Stimulated activated CD8-positive, alpha-beta memory T cell treated with anti-CD3 and anti-CD28 coated beads, Interleukin-4, amount 100 ng/mL, for 4 hours (primary cell): ENCODE results near the gene DLAT.
"Not testable (repeated sequence)": the region's sequence is repeated elsewhere in the genome, so short reads cannot be mapped to it uniquely, and the experiment has no call there.

ENCODE experiments used
- DNase-seq, 2 donors: peaks; one replicate each; pipeline ENCODE4 v3.0.0-alpha.2; 2020; ENCODE audit warnings: low read depth in 2 of 2, low spot score in 1 of 2

The DLAT gene

DNA sequence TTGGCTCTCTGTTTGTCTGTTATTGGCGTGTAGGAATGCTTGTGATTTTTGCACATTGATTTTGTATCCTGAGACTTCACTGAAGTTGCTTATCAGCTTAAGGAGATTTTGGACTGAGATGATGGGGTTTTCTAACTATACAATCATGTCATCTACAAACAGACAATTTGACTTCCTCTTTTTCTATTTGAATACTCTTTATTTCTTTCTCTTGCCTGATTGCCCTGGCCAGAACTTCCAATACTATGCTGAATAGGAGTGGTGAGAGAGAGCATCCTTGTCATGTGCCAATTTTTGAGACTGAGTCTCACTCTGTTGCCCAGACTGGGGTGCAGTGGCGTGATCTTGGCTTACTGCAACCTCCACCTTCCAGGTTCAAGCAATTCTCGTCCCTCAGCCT, 23.0 kb downstream of the DLAT start:
- not testable (repeated sequence) for DNase-seq

DNA sequence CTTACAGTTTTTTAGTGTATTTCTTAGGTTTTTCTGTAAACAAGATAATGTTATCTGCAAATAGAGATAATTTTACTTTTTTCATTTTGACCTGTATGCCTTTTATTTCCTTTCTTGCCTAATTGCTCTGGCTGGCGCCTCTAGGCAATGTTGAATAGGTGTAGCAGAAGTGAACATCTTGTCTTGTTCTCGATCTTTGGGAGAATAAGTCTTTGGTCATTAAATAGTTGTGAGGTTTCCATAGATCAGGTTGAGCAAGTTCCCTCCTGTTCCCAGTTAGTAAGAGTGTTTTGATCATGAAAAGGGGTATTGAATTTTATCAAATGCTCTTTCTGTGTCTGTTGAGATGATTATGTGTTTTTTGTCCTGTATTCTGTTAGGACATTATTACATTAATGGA, 24.6 kb downstream of the DLAT start:
- DNase-seq = no peak

GRCh38 chr11:112050721-112051120, 25.5 kb downstream of the DLAT start:
- DNase-seq = no peak

- no peak for DNase-seq
These were observed 26.6 kb downstream of the DLAT start for GRCh38 chr11:112051768-112052167.

DNA sequence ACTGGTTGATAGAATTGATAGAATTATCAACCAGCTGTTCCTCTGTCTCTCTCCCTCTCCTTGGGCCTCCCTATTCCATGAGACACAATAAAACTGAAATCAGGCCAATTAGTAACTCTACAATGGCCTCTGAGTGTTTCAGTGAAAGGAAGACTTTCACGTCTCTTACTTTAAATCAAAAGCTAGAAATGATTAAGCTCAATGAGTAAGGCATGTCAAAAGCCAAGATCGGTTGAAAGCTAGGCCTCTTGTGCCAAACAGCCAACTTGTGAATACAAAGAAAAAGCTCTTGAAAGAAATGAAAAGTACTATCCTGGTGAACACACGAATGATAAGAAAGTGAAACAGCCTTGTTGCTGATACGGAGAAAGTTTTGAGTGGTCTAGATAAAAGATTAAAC, 32.0 kb downstream of the DLAT start:
- DNase-seq = no peak

GRCh38 chr11:112058103-112058502, 32.9 kb downstream of the DLAT start:
- no peak for DNase-seq

- DNase-seq = no peak
These were observed 37.7 kb downstream of the DLAT start for GRCh38 chr11:112062923-112063322.

- peak; percentile 63 to 73 for DNase-seq
These were observed 49.0 kb downstream of the DLAT start, which contains the start of the genes NKAPD1 and PIH1D2 for GRCh38 chr11:112073941-112074811. Gene NKAPD1, plus strand, starts transcription at chr11:112074299. Its CDS starts 1,276 bp downstream, at chr11:112075575. Gene PIH1D2, minus strand, starts transcription at chr11:112074017. Its CDS starts 843 bp downstream, at chr11:112073174.

- no peak for DNase-seq
These were observed 57.5 kb downstream of the DLAT start for GRCh38 chr11:112082729-112083128.

GRCh38 chr11:112085822-112086421, 60.7 kb downstream of the DLAT start:
- no peak for DNase-seq

DNA sequence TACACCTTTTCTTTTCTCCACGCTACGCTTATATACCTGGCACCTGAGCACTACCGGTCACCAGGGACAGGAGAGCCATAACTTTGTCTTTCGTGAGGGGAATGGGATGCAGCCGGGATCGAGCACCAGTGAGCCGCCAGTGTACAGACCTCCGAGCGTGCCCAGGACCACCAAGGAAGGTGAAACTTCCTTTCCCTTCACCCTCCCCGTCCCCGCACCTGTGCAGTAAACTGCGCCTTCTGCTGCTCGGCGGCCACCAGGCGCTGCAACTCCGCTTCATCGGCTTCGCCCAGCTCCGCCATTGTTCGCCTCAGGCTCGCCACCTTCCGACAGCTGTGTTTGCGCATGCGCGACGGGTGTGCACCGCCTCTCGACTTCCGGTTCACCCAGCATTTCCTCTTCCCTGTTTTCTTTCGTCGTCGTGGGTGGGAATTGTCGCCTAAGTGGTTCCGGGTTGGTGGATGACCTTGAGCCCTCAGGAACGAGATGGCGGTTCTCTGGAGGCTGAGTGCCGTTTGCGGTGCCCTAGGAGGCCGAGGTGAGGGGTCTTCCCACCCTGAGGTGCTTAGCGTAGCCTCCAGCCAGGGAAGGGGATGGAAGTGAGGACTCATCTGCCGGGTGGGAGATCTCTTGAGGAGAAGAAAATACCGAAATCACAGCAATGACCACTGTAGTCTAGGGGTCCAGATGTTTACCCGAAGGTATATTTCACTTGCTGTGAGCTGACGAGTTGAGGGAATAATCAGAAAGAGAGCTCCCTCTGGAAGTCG, 61.4 kb downstream of the DLAT start, which contains the start of the genes SDHD and TIMM8B:
SDHD (plus strand) TSS at position 452 of the 770 bp plus-strand sequence; CDS start at position 487, 35 bp downstream.
TIMM8B (minus strand) TSS at position 335 of the 770 bp plus-strand sequence; CDS start at position 302, 33 bp downstream.
- peak; percentile 89 to 91 for DNase-seq

DNA sequence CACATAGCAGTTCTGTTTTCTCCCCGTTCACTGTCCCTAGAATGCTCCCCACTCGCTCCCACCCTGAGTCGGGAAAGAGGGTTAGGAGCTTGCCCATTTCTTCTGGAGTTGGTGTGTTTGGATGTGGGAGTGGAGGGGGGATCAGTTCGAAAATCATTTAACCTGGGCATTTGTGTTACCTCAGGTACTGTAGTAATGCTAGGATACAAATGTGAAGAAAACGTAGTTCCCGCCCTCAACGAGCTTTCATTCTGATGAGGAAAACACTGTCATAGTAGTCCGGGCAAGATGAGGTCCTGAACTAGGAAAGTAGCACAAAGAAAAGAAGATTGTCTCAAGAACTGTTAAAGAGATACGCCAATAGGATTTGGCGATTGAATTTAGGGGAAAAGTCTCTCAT, 62.0 kb downstream of the DLAT start:
- no peak for DNase-seq

GRCh38 chr11:112095302-112095701, 70.1 kb downstream of the DLAT start:
- DNase-seq = not testable (repeated sequence)

DNA sequence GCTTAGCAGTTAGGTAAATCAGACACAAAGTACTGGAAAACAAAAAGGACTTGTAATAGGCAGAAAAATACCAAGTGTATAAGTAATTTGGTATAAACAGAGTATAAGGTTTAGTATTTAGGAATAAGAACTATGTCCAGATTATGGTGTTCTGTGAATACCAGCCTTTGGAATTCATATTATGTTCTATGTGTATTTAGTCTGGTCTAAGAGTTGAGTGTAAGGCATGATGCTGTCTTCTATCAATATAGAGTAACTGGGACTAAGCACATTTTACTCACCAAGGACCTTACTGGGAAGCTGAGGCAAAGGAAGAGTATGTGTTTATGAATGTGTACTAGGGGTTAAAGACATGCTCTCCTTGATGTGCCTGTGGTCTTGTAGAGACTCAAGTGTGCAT, 71.0 kb downstream of the DLAT start:
- no peak for DNase-seq

DNA sequence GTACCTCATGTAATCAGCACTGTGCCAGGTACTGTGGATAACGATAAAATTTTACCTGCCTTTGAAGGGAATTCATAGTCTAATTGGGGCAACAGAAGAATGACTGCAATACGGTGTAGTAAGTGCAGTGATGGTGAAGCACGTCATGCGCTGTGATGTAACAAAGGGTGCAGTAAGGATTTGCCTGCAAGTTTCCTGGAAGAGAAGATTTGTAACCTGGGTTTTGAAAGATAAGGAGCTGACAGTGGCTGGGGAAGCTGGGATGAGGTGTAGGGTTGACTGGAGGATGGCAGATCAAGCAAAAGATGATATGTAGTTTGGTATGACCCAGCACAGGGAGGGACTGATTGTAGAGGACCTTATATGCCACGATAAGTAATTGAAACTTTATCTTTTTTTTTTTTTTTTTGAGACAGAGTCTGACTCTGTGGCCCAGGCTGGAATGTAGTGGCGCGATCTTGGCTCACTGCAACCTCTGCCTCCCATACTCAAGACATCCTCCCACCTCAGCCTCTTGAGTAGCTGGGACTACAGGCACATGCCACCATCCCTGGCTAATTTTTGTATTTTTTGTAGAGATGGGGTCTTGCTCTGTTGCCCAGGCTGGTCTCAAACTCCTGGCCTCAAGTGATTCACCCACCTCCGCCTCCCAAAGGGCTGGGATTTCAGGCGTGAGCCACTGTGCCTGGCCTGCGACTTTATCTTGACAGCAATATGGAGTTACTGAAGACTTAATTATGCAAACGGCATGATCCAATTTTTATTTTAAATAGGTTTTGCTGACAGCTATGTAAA, 72.7 kb downstream of the DLAT start:
- no peak for DNase-seq

GRCh38 chr11:112100462-112100861, 75.3 kb downstream of the DLAT start:
- no peak for DNase-seq

DNA sequence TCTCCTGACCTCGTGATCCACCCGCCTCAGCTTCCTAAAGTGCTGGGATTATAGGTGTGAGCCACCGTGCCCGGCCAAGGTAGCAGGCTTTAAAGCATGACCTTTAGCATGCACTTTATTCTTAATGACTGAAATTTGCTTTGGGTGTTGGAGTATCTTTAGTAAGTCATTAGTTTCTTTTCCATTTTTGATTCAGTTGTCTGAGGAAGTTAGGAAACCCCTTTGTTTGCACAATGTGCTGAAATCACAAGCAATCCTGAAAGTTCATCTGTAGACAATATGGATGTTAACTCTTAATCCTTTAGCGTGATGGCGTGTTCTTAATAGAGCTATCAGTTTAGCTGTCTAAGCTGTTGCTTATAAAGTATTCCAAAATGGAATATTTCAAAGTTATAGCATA, 78.2 kb downstream of the DLAT start:
- DNase-seq = no peak

DNA sequence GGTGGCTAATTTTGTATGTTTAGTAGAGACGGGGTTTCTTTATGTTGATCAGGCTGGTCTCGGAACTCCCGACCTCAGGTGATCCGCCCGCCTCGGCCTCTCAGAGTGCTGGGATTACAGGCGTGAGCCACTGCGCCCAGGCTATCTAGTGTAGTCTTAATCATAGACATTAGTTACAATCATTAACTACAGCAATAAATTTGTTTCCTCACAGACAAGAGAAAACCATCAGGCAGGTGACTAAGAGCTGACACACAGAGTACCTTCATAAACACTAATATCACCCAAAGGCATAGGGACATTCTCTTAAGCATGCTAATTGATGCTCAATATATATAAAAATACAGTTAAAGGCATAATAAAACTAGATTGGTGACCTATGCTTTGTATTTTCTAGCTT, 80.9 kb downstream of the DLAT start:
- no peak for DNase-seq
